Measurements from ENCODE around the gene CHD2. TPM values are rescaled to one million over a fixed set of nuclear protein-coding genes. Genes with fewer than 3 reads are reported as not detected.

Gene CHD2
- total RNA-seq, 1 donor from 2014 or later: 63.4 TPM

- DNase-seq (ENCODE audit: extremely low read depth, low read depth, low spot score): no peak
Observed at GRCh38 chr15:92954578-92954977, 54.5 kb downstream of the CHD2 start.

- no peak for DNase-seq (ENCODE audit: extremely low read depth, low read depth, low spot score)
Observed at GRCh38 chr15:92955706-92956105, 55.6 kb downstream of the CHD2 start.

DNA sequence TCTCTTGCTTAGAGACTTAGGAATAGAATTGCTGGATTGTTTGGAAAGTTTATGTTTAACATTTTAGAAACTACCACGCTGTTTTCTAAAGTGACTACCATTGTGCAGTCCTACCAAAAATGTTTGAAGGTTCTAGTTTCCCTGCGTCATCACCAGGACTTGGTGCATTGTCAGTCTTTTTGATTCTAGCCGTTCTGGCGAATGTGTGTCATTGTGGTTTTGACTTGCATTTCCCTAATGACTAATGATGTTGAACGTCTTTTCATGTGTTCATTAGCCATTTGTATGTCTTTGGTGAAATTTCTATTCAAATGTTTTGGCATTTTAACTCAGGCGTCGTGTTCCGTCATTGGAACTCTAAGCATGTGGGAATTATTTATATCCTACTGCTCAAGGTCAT is 58.0 kb downstream of the CHD2 start:
- DNase-seq (ENCODE audit: extremely low read depth, low read depth, low spot score): no peak

- DNase-seq (ENCODE audit: extremely low read depth, low read depth, low spot score): no peak
Observed at GRCh38 chr15:92959219-92959618, 59.1 kb downstream of the CHD2 start.

DNA sequence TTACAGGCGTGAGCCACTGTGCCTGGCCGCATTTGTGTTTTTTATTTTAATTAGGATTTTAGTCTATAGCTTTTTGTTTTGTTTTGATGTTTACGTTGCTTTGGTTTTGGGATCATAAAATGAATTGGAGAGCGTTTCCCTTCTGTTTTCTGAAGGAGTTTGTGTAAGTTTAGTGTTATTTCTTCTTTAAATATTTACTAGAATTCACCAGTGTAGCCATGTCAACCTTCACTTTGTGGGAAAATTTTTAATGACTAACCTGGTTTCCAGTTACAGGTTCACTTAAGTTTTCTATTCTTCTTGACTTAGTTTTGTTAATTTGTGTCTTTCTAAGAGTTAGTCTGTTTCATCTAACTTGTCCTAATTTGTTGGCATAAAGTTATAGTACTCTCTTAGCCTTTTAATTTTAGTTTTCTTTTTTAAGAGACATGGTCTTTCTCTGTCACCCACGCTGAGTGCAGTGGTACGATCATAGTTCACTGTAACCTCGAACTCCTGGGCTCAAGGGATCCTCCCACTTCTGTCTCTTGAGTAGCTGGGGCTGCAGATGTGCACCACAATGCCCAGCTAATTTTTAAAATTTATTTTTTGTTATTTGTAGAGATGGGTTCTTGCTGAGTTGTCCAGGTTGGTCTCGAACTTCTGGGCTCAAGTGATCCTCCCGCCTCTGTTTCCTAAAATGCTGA is 61.0 kb downstream of the CHD2 start:
- DNase-seq (ENCODE audit: extremely low read depth, low read depth, low spot score): no peak

GRCh38 chr15:92962914-92963313 is 62.8 kb downstream of the CHD2 start:
- no peak for DNase-seq (ENCODE audit: extremely low read depth, low read depth, low spot score)

DNA sequence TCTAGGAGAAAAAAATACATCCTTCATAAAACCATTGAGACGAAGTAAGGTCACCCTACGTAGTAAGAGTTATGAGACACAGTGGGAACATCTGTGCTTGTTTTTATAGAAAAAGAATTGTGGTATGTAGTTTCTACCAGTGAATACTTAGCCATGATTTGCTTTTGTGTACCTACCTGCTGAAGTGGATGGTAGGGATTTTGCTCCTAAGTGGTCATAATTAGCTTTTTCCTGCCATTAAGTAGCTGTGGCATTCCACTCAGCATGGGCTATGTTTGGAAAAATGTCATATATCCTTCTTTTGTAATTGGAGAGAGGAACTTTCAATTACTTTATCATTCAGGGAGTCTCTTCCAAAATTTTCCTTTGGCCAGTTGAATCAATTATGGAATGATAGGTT is 63.7 kb downstream of the CHD2 start:
- no peak for DNase-seq (ENCODE audit: extremely low read depth, low read depth, low spot score)

GRCh38 chr15:92968926-92969651 is 69.0 kb downstream of the CHD2 start:
- no peak for DNase-seq (ENCODE audit: extremely low read depth, low read depth, low spot score)

GRCh38 chr15:92970656-92971055 is 70.5 kb downstream of the CHD2 start:
- DNase-seq (ENCODE audit: extremely low read depth, low read depth, low spot score): no peak

- DNase-seq (ENCODE audit: extremely low read depth, low read depth, low spot score): no peak
Observed at GRCh38 chr15:92971081-92971480, 71.0 kb downstream of the CHD2 start.

GRCh38 chr15:92971713-92972112 is 71.6 kb downstream of the CHD2 start:
- DNase-seq (ENCODE audit: extremely low read depth, low read depth, low spot score): no peak

- no peak for DNase-seq (ENCODE audit: extremely low read depth, low read depth, low spot score)
Observed at GRCh38 chr15:92974183-92974915, 74.2 kb downstream of the CHD2 start.

GRCh38 chr15:92979011-92979701 is 79.0 kb downstream of the CHD2 start:
- no peak for DNase-seq (ENCODE audit: extremely low read depth, low read depth, low spot score)

- DNase-seq (ENCODE audit: extremely low read depth, low read depth, low spot score): peak; percentile 39
Observed at GRCh38 chr15:92981333-92981732, 81.2 kb downstream of the CHD2 start.

- DNase-seq (ENCODE audit: extremely low read depth, low read depth, low spot score): no peak
Observed at GRCh38 chr15:92984161-92984560, 84.0 kb downstream of the CHD2 start.

- DNase-seq (ENCODE audit: extremely low read depth, low read depth, low spot score): no peak
Observed at GRCh38 chr15:92989470-92989869, 89.3 kb downstream of the CHD2 start.

- DNase-seq (ENCODE audit: extremely low read depth, low read depth, low spot score): no peak
Observed at GRCh38 chr15:92990031-92990430, 89.9 kb downstream of the CHD2 start.

DNA sequence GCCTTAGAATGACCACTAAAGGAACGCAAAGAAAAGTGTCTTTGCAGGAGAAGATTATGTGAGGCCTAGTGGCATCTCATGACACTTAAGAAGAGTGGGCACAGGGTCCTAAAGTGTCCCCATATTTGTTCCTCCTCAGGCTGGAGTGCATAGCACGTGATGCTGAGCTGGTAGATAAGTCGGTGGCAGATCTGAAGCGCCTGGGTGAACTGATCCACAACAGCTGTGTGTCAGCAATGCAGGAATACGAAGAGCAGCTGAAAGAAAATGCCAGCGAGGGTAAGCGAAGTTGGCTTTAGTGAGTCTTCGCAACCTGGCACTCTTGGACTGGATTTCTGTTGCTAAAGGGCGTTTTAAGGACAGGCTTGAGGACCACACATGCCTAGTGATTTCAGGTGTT is 92.6 kb downstream of the CHD2 start:
- DNase-seq (ENCODE audit: extremely low read depth, low read depth, low spot score): no peak

- no peak for DNase-seq (ENCODE audit: extremely low read depth, low read depth, low spot score)
Observed at GRCh38 chr15:92997821-92998220, 97.7 kb downstream of the CHD2 start.

GRCh38 chr15:93001156-93001555 is 101.0 kb downstream of the CHD2 start:
- no peak for DNase-seq (ENCODE audit: extremely low read depth, low read depth, low spot score)

DNA sequence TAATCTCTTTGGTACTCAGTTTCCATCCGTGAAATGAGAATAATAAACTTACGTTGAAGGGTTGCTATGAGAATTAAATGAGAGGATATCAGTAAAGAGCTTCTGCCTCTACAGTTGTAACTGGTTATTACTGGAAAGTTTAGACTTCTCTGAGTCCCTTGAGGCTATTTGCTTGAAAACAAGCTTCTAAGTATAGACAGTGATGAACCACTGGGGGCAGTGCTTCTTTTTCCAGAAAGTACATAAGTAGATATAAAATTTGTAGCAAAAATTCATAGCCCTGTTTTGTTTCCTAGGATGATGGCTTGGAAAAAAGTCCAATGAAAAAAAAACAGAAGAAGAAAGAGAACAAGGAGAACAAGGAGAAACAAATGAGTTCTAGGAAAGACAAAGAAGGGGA is 101.8 kb downstream of the CHD2 start:
- no peak for DNase-seq (ENCODE audit: extremely low read depth, low read depth, low spot score)
